Endothelial cell of umbilical vein (primary cell): Measurements from ENCODE around the gene SLC31A2.
"Not testable (repeated sequence)": the region's sequence is repeated elsewhere in the genome, so short reads cannot be mapped to it uniquely, and the experiment has no call there.

ENCODE experiments used
- EZH2 ChIP-seq: IDR thresholded peaks from 2 replicates; pipeline ENCODE4 v1.6.1; 2012; ENCODE audit warnings: borderline replicate concordance, low read depth, mild to moderate bottlenecking, moderate library complexity, low read length, inconsistent platforms; ENCODE audit not compliant: severe bottlenecking
- FOS ChIP-seq: IDR thresholded peaks from 2 replicates; pipeline ENCODE4 v1.6.1; 2011; ENCODE audit warnings: mild to moderate bottlenecking, low read length, moderate library complexity, borderline replicate concordance; ENCODE audit not compliant: insufficient read depth
- JUN ChIP-seq: IDR thresholded peaks from 2 replicates; pipeline ENCODE4 v1.6.1; 2011; ENCODE audit warnings: borderline replicate concordance, low read depth; ENCODE audit not compliant: insufficient read length, insufficient read depth
- MYC ChIP-seq: IDR thresholded peaks from one replicate; pipeline ENCODE4 v1.6.1; 2011; ENCODE audit warnings: mild to moderate bottlenecking, low read depth, low read length
- POLR2A ChIP-seq: IDR thresholded peaks from 2 replicates; pipeline ENCODE4 v1.6.1; 2012; ENCODE audit warnings: low read depth, mild to moderate bottlenecking, control low read depth, low read length
- POLR2AphosphoS5 ChIP-seq: IDR thresholded peaks from 2 replicates; pipeline ENCODE4 v1.6.1; 2012; ENCODE audit warnings: low read depth, mild to moderate bottlenecking, control low read depth, low read length, moderate library complexity; ENCODE audit not compliant: insufficient read depth
- TF ChIP-seq, protein P1 (sequence below), 2 donors: IDR thresholded peaks; 1 replicate in 1 of 2; 2 replicates in 1 of 2; pipeline ENCODE4 v1.5.1; 2011; ENCODE audit warnings: low read length in 2 of 2, mild to moderate bottlenecking in 2 of 2, moderate library complexity in 2 of 2, control low read depth in 1 of 2, inconsistent platforms in 1 of 2, low read depth in 1 of 2; ENCODE audit not compliant: insufficient read depth in 1 of 2; ENCODE audit errors: extremely low read depth in 1 of 2
- TF ChIP-seq, protein P2 (sequence below): IDR thresholded peaks from 2 replicates; pipeline ENCODE4 v1.6.1; 2011; ENCODE audit not compliant: insufficient read depth, insufficient read length

GRCh38 chr9:113149561-113149960, 1.2 kb upstream of the SLC31A2 start:
- TF ChIP-seq, protein P1, sequence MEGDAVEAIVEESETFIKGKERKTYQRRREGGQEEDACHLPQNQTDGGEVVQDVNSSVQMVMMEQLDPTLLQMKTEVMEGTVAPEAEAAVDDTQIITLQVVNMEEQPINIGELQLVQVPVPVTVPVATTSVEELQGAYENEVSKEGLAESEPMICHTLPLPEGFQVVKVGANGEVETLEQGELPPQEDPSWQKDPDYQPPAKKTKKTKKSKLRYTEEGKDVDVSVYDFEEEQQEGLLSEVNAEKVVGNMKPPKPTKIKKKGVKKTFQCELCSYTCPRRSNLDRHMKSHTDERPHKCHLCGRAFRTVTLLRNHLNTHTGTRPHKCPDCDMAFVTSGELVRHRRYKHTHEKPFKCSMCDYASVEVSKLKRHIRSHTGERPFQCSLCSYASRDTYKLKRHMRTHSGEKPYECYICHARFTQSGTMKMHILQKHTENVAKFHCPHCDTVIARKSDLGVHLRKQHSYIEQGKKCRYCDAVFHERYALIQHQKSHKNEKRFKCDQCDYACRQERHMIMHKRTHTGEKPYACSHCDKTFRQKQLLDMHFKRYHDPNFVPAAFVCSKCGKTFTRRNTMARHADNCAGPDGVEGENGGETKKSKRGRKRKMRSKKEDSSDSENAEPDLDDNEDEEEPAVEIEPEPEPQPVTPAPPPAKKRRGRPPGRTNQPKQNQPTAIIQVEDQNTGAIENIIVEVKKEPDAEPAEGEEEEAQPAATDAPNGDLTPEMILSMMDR (IDR thresholded peaks at IDR 0.05; ENCODE audit: extremely low read depth in 1 of 2, insufficient read depth in 1 of 2, low read depth in 1 of 2, low read length in 2 of 2), result not testable (repeated sequence)
- not testable (repeated sequence) for TF ChIP-seq POLR2AphosphoS5, EZH2, POLR2A, JUN, MYC, FOS
- TF ChIP-seq, protein P2, sequence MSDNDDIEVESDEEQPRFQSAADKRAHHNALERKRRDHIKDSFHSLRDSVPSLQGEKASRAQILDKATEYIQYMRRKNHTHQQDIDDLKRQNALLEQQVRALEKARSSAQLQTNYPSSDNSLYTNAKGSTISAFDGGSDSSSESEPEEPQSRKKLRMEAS, result not testable (repeated sequence)
